Heart right ventricle (tissue), 16 donors: ENCODE data around the gene CD300LF. TPM values are rescaled to one million over a fixed set of nuclear protein-coding genes. Genes with fewer than 3 reads are reported as not detected.

ENCODE experiments used
- ATAC-seq, 8 donors: fragments of 200-7000 bp; cut with Tn5 transposase; one replicate each; pipeline ENCODE4 v1.9.1; 2020; ENCODE audit warnings: mild to moderate bottlenecking in 8 of 8, moderate library complexity in 8 of 8, moderate number of reproducible peaks in 1 of 8
- DNase-seq, 2 donors: peaks; one replicate each; pipeline ENCODE4 v3.0.0-alpha.2; 2020
- H3K27ac ChIP-seq, 10 donors: fragments of 200-600 bp; sonication (generic) in 2 of 10; one replicate each; pipeline versions ENCODE4 v1.5.0 to v1.8.0; 2020 to 2022; ENCODE audit warnings: mild to moderate bottlenecking in 3 of 10
- H3K27me3 ChIP-seq, 7 donors: fragments of 200-600 bp; one replicate each; pipeline ENCODE4 v1.8.0; 2021 to 2022; ENCODE audit warnings: mild to moderate bottlenecking in 2 of 7
- H3K36me3 ChIP-seq, 9 donors: fragments of 200-600 bp; sonication (generic) in 1 of 9; one replicate each; pipeline versions ENCODE4 v1.5.0 to v1.8.0; 2020 to 2022; ENCODE audit warnings: mild to moderate bottlenecking in 2 of 9
- H3K4me1 ChIP-seq, 9 donors: fragments of 200-600 bp; sonication (generic) in 1 of 9; one replicate each; pipeline versions ENCODE4 v1.5.0 to v1.8.0; 2020 to 2022; ENCODE audit warnings: mild to moderate bottlenecking in 4 of 9
- H3K4me3 ChIP-seq, 10 donors: fragments of 200-600 bp; sonication (generic) in 2 of 10; one replicate each; pipeline versions ENCODE4 v1.5.0 to v1.8.0; 2020 to 2022; ENCODE audit warnings: mild to moderate bottlenecking in 7 of 10, moderate library complexity in 2 of 10
- H3K9me3 ChIP-seq, 11 donors: fragments of 200-600 bp in 10 of 11; sonication (generic) in 2 of 11; one replicate each; pipeline versions ENCODE4 v1.5.0 to v1.8.0; 2013 to 2022; ENCODE audit warnings: mild to moderate bottlenecking in 2 of 11, control low read depth in 1 of 11, moderate library complexity in 1 of 11
- WGBS, 2 donors: extraction: QIAGEN DNeasy Blood & Tissue Kit; methylation state at CpG; one replicate each; pipeline ENCODE4 v1.1.7; 2013; ENCODE audit warnings: inconsistent platforms in 1 of 2; 5-methylcytosine and 5-hydroxymethylcytosine counted together
- intact Hi-C, 10 donors: fragments of 100-400 bp; cut with DNase I; formaldehyde crosslinking; loops; one replicate each; pipeline versions ENCODE4 v1.11.1 to v1.14.2; 2022
- polyA plus RNA-seq, 2 donors: library from polyadenylated mRNA; stranded (reverse); fragments of 200-250 nt; gene quantifications; one replicate each; pipeline ENCODE4 v1.2.3, GENCODE V29; 2013
- total RNA-seq, 10 donors: library from RNA; stranded (reverse); fragmentation: NEBNext Ultra II Directional in 3 of 10; extraction: Animal tissue kit (Norgen Biotek cat#: 25700) in 3 of 10; gene quantifications; one replicate each; pipeline versions ENCODE4 v1.2.1 to v1.2.4, GENCODE V29; 2021 to 2023
- TF ChIP-seq, protein P1 (sequence below), 9 donors: fragments of 200-600 bp; sonication (generic) in 2 of 9; IDR thresholded peaks; one replicate each; pipeline versions ENCODE4 v1.5.0 to v1.8.0; 2021 to 2022; ENCODE audit warnings: antibody characterized with exemption in 9 of 9, mild to moderate bottlenecking in 5 of 9, moderate library complexity in 1 of 9
- donor health status: Arrhythmogenic right ventricular cardiomyopathy.
- donor health status: ischemic (EF 13 %, LVEDD 7.1; RV severe dilation, severe dysfunction).
- donor health status: healthy with polysubstance abuse.
- donor health status: DM: no; HTN: yes; CAD: no.
- donor health status: DM: no; HTN: no; CAD: no.
- donor health status: ischemic (EF 25% LVEDD 6.9; RV normal size, moderate dysfunction).
- donor health status: ischemic (EF 25% LVEDD 5.7; RV mildly dilated, moderate dysfunction).
- donor health status: healthy.
- donor health status: DM: yes; HTN: yes; CAD: no.
- donor health status: Ischemic cardiomyopathy.
- donor health status: ischemic (EF 35%, LVEDD 5.7; RV mildly dilated, moderate dysfunction).
- donor health status: nonischemic (EF 11% LVEDD 7.7; RV severe dilation, severe dysfunction).
- donor health status: DM: yes; HTN: yes; CAD: no.
- donor health status: PGD.
- donor health status: ischemic (EF 29% LVEDD 5.4; RV normal size, mild dysfunction).
- donor health status: nonischemic (EF 23%, LVEDD 6.1; RV moderate dilation, normal function).

Gene CD300LF
- total and polyA plus RNA-seq, 12 donors: 0.13 to 4.5 (median 0.34) TPM; not detected in 3

- peak overlapping the region in 9 of 10 donors; percentile 70 to 92 (median 84) for H3K27ac ChIP-seq
- DNase-seq (no peak), ATAC-seq (peak in 5 of 8 donors; percentile 0 to 16 (median 14))
- H3K27me3 ChIP-seq: no peaks in the 10 kb centered on the region
- H3K36me3 ChIP-seq: peaks cover 0 to 4% (median 0%) of the 10 kb centered on the region in 9 donors
- TF ChIP-seq, protein P1, sequence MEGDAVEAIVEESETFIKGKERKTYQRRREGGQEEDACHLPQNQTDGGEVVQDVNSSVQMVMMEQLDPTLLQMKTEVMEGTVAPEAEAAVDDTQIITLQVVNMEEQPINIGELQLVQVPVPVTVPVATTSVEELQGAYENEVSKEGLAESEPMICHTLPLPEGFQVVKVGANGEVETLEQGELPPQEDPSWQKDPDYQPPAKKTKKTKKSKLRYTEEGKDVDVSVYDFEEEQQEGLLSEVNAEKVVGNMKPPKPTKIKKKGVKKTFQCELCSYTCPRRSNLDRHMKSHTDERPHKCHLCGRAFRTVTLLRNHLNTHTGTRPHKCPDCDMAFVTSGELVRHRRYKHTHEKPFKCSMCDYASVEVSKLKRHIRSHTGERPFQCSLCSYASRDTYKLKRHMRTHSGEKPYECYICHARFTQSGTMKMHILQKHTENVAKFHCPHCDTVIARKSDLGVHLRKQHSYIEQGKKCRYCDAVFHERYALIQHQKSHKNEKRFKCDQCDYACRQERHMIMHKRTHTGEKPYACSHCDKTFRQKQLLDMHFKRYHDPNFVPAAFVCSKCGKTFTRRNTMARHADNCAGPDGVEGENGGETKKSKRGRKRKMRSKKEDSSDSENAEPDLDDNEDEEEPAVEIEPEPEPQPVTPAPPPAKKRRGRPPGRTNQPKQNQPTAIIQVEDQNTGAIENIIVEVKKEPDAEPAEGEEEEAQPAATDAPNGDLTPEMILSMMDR (IDR thresholded peaks at IDR 0.05): no peak
- peak overlapping the region; percentile 68 to 95 (median 88) for H3K4me3 ChIP-seq
- no peaks in the 10 kb centered on the region for H3K9me3 ChIP-seq
- WGBS, 2 donors: 10 to 11% methylated on average over 46 of the region's 46 CpGs
- peaks cover 7 to 79% (median 43%) of the 10 kb centered on the region in 9 donors for H3K4me1 ChIP-seq
- intact Hi-C loops: loop anchor here in 4 of 10 donors (2.0 to 10.0 kb wide), 5 partner anchors 21 to 545 kb away; partner anchors contain the start of gene RPL38 (in 1 of the 4)
Observed at GRCh38 chr17:74749279-74750038, 36.7 kb upstream of the CD300LF start.

DNA sequence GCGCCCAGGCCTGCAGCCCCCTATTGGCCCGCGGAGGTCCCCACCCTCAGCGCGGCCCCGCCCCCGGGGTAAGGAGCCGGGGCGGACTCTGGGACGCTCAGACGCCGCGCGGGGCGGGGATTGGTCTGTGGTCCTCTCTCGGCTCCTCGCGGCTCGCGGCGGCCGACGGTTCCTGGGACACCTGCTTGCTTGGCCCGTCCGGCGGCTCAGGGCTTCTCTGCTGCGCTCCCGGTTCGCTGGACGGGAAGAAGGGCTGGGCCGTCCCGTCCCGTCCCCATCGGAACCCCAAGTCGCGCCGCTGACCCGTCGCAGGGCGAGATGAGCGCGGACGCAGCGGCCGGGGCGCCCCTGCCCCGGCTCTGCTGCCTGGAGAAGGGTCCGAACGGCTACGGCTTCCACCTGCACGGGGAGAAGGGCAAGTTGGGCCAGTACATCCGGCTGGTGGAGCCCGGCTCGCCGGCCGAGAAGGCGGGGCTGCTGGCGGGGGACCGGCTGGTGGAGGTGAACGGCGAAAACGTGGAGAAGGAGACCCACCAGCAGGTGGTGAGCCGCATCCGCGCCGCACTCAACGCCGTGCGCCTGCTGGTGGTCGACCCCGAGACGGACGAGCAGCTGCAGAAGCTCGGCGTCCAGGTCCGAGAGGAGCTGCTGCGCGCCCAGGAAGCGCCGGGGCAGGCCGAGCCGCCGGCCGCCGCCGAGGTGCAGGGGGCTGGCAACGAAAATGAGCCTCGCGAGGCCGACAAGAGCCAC lies 36.0 kb upstream of the CD300LF start, which contains the start of gene NHERF1:
TSS of gene NHERF1 (plus strand) at position 100 of the 750 bp plus-strand sequence. CDS start at position 319, 219 bp downstream.
- Histone ChIP-seq H3K4me3 (peak within 1 kb of the TSS; percentile 68 to 95 (median 88)), H3K27ac (peak within 1 kb of the TSS; percentile 37 to 92 (median 82)), H3K36me3 (peaks cover 0 to 4% (median 0%) of the 10 kb centered on the region in 9 donors), H3K9me3 (no peaks in the 10 kb centered on the region), H3K4me1 (peaks cover 7 to 85% (median 49%) of the 10 kb centered on the region in 9 donors), H3K27me3 (no peaks in the 10 kb centered on the region)
- WGBS, 2 donors: 0% methylated on average over 76 to 90 of the region's 90 CpGs
- intact Hi-C loops: loop anchor here in 4 of 10 donors (2.0 to 10.0 kb wide), 5 partner anchors 22 to 544 kb away; partner anchors contain the start of gene RPL38 (in 1 of the 4)
- peak; percentile 93 to 98 (median 96) for ATAC-seq
- TF ChIP-seq, protein P1 (IDR thresholded peaks at IDR 0.05): peak in 3 of 9 donors; percentile 19 to 37 (median 25)
- DNase-seq: peak; percentile 93 to 96

- H3K27ac ChIP-seq: peak overlapping the region; percentile 37 to 92 (median 82)
- TF ChIP-seq, protein P1 (IDR thresholded peaks at IDR 0.05): peak in 4 of 9 donors; percentile 5 to 36 (median 24)
- 0 to 1% methylated on average over 34 of the region's 34 CpGs for WGBS, 2 donors
- H3K36me3 ChIP-seq: peaks cover 0 to 4% (median 0%) of the 10 kb centered on the region in 9 donors
- DNase-seq (no peak), ATAC-seq (no peak)
- H3K27me3 ChIP-seq: no peaks in the 10 kb centered on the region
- peaks cover 7 to 88% (median 49%) of the 10 kb centered on the region in 9 donors for H3K4me1 ChIP-seq
- intact Hi-C loops: loop anchor here in 4 of 10 donors (2.0 to 10.0 kb wide), 5 partner anchors 23 to 543 kb away; partner anchors contain the start of gene RPL38 (in 1 of the 4)
- peak overlapping the region; percentile 36 to 95 (median 88) for H3K4me3 ChIP-seq
- H3K9me3 ChIP-seq: no peaks in the 10 kb centered on the region
Observed at GRCh38 chr17:74748279-74748528, 35.5 kb upstream of the CD300LF start.

DNA sequence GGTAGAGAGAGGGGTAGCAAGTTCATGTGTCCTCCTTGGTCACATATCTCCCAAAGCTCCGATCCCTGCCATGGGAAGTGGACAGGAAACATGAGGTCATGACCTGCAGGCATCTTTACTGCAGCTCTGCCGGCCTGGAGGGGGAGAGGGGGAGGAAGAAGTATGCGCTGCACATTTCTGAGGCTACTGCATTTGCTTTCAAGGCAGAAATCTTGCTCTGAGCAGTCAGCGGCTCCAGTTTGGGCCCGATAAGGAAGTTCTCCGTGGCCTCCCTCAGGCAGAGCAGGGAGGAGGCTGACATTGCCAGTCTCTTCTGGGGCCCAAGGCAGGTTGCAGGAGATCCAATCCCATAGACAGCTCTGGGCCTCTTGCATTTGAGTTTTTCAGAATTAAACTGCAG lies 34.2 kb upstream of the CD300LF start:
- H3K4me1 ChIP-seq: peaks cover 7 to 88% (median 54%) of the 10 kb centered on the region in 9 donors
- no peak for DNase-seq
- no peak for ATAC-seq
- intact Hi-C loops: loop anchor here in 4 of 10 donors (5.0 to 10.0 kb wide), 4 partner anchors 35 to 542 kb away; partner anchors contain the start of gene RPL38 (in 1 of the 4)
- no peaks in the 10 kb centered on the region for H3K9me3 ChIP-seq
- peak overlapping the region in 6 of 10 donors; percentile 13 to 92 (median 84) for H3K27ac ChIP-seq
- TF ChIP-seq, protein P1 (IDR thresholded peaks at IDR 0.05): no peak
- 34 to 46% methylated on average over 6 of the region's 6 CpGs for WGBS, 2 donors
- peaks cover 0 to under 1% (median 0%) of the 10 kb centered on the region in 7 donors for H3K27me3 ChIP-seq
- no peak overlapping the region for H3K4me3 ChIP-seq
- H3K36me3 ChIP-seq: no peaks in the 10 kb centered on the region
